HepG2 (cell line): Measurements from ENCODE around the gene CCDC57. TPM values are rescaled to one million over a fixed set of nuclear protein-coding genes. Genes with fewer than 3 reads are reported as not detected.
A peak's percentile ranks its signal among the peaks of the same experiment; 100 is the strongest.

ENCODE experiments used
- HES4 ChIP-seq: sonication (generic); formaldehyde crosslinking; IDR thresholded peaks from 2 replicates; pipeline ENCODE4 v1.9.0; 2021; ENCODE audit warnings: mild to moderate bottlenecking, missing genetic modification reagents, borderline replicate concordance
- HOXA9 ChIP-seq: sonication (generic); formaldehyde crosslinking; IDR thresholded peaks from 2 replicates; pipeline ENCODE4 v1.8.1; 2022; ENCODE audit warnings: missing genetic modification reagents, mild to moderate bottlenecking, moderate library complexity, borderline replicate concordance
- IKZF1 ChIP-seq: fragments of 450-650 bp; IDR thresholded peaks from 2 replicates; pipeline ENCODE4 v1.7.1; 2016
- ISX ChIP-seq: sonication (generic); formaldehyde crosslinking; conservative IDR thresholded peaks from 2 replicates; pipeline ENCODE4 v1.5.0; 2020; ENCODE audit warnings: missing genetic modification reagents
- LCORL ChIP-seq, 2 experiments: fragments of 450-650 bp in 1 of 2; sonication (generic) in 1 of 2; formaldehyde crosslinking in 1 of 2; IDR thresholded peaks; 2 replicates each; pipeline versions ENCODE4 v1.5.0 to v1.6.1; 2017 to 2020; ENCODE audit warnings: antibody characterized with exemption in 1 of 2, missing genetic modification reagents in 1 of 2
- MEIS2 ChIP-seq: sonication (generic); formaldehyde crosslinking; IDR thresholded peaks from 2 replicates; pipeline ENCODE4 v1.9.0; 2021; ENCODE audit warnings: mild to moderate bottlenecking, missing genetic modification reagents
- MZF1 ChIP-seq: sonication (generic); formaldehyde crosslinking; IDR thresholded peaks from 2 replicates; pipeline ENCODE4 v1.8.1; 2023; ENCODE audit warnings: mild to moderate bottlenecking, missing genetic modification reagents, borderline replicate concordance
- NFE2L1 ChIP-seq: sonication (generic); formaldehyde crosslinking; IDR thresholded peaks from 2 replicates; pipeline ENCODE4 v1.4.0; 2020; ENCODE audit warnings: missing genetic modification reagents, mild to moderate bottlenecking, borderline replicate concordance
- NFKB2 ChIP-seq: sonication (generic); formaldehyde crosslinking; IDR thresholded peaks from 2 replicates; pipeline ENCODE4 v1.4.0; 2020; ENCODE audit warnings: missing genetic modification reagents, borderline replicate concordance
- NR1H2 ChIP-seq: sonication (generic); formaldehyde crosslinking; IDR thresholded peaks from 2 replicates; pipeline ENCODE4 v1.8.1; 2022; ENCODE audit warnings: low read depth, missing genetic modification reagents, borderline replicate concordance
- REL ChIP-seq: sonication (generic); formaldehyde crosslinking; conservative IDR thresholded peaks from 2 replicates; pipeline ENCODE4 v1.8.0; 2022; ENCODE audit warnings: mild to moderate bottlenecking, missing genetic modification reagents, moderate library complexity
- RFXAP ChIP-seq: sonication (generic); formaldehyde crosslinking; IDR thresholded peaks from 2 replicates; pipeline ENCODE4 v1.4.0; 2020; ENCODE audit warnings: missing genetic modification reagents, borderline replicate concordance
- SMC3 ChIP-seq: IDR thresholded peaks from 2 replicates; pipeline ENCODE4 v1.6.1; 2011; ENCODE audit warnings: low read length, improper control_type of control experiment
- SNAPC2 ChIP-seq: sonication (generic); formaldehyde crosslinking; IDR thresholded peaks from 2 replicates; pipeline ENCODE4 v1.8.1; 2022; ENCODE audit warnings: mild to moderate bottlenecking, missing genetic modification reagents
- ZBTB7B ChIP-seq: sonication (generic); formaldehyde crosslinking; IDR thresholded peaks from 2 replicates; pipeline ENCODE4 v1.4.0; 2020; ENCODE audit warnings: missing genetic modification reagents
- ZFP36L1 ChIP-seq: sonication (generic); formaldehyde crosslinking; IDR thresholded peaks from 2 replicates; pipeline ENCODE4 v1.8.0; 2022; ENCODE audit warnings: mild to moderate bottlenecking, missing genetic modification reagents, moderate library complexity
- ZNF121 ChIP-seq: sonication (generic); formaldehyde crosslinking; IDR thresholded peaks from 2 replicates; pipeline ENCODE4 v1.5.0; 2020; ENCODE audit warnings: mild to moderate bottlenecking, missing genetic modification reagents
- ZNF280B ChIP-seq: sonication (generic); formaldehyde crosslinking; IDR thresholded peaks from 2 replicates; pipeline ENCODE4 v1.5.0; 2020; ENCODE audit warnings: missing genetic modification reagents, mild to moderate bottlenecking, borderline replicate concordance
- ZNF430 ChIP-seq: sonication (generic); formaldehyde crosslinking; IDR thresholded peaks from 2 replicates; pipeline ENCODE4 v1.9.0; 2021; ENCODE audit warnings: mild to moderate bottlenecking, missing genetic modification reagents
- ZNF570 ChIP-seq: sonication (generic); formaldehyde crosslinking; IDR thresholded peaks from 2 replicates; pipeline ENCODE4 v1.4.0; 2020; ENCODE audit warnings: mild to moderate bottlenecking, missing genetic modification reagents, borderline replicate concordance
- ZNF616 ChIP-seq: sonication (generic); formaldehyde crosslinking; IDR thresholded peaks from 2 replicates; pipeline ENCODE4 v1.5.0; 2020; ENCODE audit warnings: low read depth, mild to moderate bottlenecking, missing genetic modification reagents
- ZNF792 ChIP-seq: IDR thresholded peaks from 2 replicates; pipeline ENCODE4 v1.6.1; 2016
- ZSCAN31 ChIP-seq: sonication (generic); formaldehyde crosslinking; IDR thresholded peaks from 2 replicates; pipeline ENCODE4 v1.5.0; 2020; ENCODE audit warnings: low read depth, mild to moderate bottlenecking, missing genetic modification reagents
- polyA plus RNA-seq, 8 experiments: library from polyadenylated mRNA; depleted of rRNA in 3 of 8; stranded (reverse) in 7 of 8; unstranded in 1 of 8; fragments of >200 nt; fragmentation: Illumina TruSeq in 4 of 8; extraction: Trizol in 4 of 8; gene quantifications; 2 replicates each; pipeline versions ENCODE4 v1.2.1 to v1.2.3, GENCODE V29; 2011 to 2016; ENCODE audit warnings: low read depth in 4 of 8, missing spikeins in 1 of 8, mixed read lengths in 1 of 8; ENCODE audit not compliant: insufficient read depth in 1 of 8
- total RNA-seq, 5 experiments: library from RNA; depleted of rRNA; stranded (reverse); fragments of >200 nt; fragmentation: Illumina TruSeq; extraction: Trizol; gene quantifications; 2 replicates each; pipeline ENCODE4 v1.2.3, GENCODE V29; 2016; ENCODE audit warnings: low read depth in 1 of 5
- TF ChIP-seq, protein P1 (sequence below): sonication (generic); formaldehyde crosslinking; IDR thresholded peaks from 2 replicates; pipeline ENCODE4 v1.4.0; 2020; ENCODE audit warnings: mild to moderate bottlenecking, missing genetic modification reagents
- TF ChIP-seq, protein P2 (sequence below): sonication (generic); formaldehyde crosslinking; IDR thresholded peaks from 2 replicates; pipeline ENCODE4 v1.5.0; 2020; ENCODE audit warnings: mild to moderate bottlenecking, missing genetic modification reagents

CCDC57 gene
- total and polyA plus RNA-seq, 2 of the 13 experiments (the other 11 are each of a cell fraction or from before 2014, with no cell fraction given), result 59.3 to 59.9 TPM

DNA sequence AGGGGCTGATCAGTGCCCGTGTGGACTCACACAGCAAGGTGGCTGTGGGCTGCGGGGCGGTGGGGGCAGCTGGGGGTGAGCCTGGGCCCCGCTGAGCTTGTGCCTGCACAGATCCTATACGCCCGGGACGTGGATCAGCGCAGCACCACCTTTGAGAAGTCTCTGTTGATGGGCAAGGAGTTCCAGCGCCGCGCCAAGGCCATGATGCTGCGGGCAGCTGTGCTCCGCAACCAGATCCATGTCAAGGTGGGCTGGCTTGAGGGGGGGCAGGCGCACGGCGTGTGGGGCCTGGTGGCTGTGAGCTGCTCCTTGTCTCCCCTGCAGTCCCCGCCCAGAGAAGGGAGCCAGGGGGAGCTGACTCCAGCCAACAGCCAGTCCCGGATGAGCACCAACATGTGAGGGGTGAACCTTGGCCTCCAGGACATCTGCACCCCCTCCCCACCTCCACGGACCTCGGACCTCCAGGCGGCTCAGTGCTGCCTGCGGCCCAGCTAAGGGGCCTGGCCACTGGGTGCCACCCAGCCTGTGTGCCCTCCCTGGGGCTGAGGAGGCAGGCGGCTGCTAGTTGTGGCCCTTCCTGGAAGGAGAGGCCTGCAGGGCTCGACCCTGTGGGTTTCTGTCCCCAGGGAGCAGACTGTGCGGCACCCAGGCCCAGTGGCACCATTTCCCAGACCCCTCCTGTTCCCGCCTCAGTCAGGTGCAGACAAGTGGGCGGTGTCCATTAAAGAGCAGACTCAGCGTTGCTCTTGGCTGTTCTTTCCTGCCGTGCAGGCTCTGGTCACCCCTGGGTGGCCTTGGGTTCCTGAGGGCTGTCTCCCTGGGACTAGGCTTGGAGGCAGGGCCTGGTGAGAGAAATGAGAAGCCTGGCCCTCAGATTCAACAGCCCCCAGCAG is 155.7 kb downstream of the CCDC57 start (continued):
- TF ChIP-seq ZNF430 (0 out of 2 replicates have a peak, but pooled peaks have one; percentile 63), NFE2L1 (no peak), NR1H2 (CRISPR knock-in tag) (no peak), SNAPC2 (no peak), REL (CRISPR knock-in tag) (peak; percentile 42; the same call in 1 of the 2 replicates), RFXAP (CRISPR knock-in tag) (0 out of 2 replicates have a peak, but pooled peaks have one; percentile 47), ZSCAN31 (CRISPR knock-in tag) (peak; percentile 90), LCORL (IDR thresholded peaks at IDR 0.05) (no peak), LCORL (CRISPR knock-in tag; IDR thresholded peaks at IDR 0.05) (peak; percentile 92), ZNF121 (no peak; the same call in 1 of the 2 replicates), ZNF280B (CRISPR knock-in tag) (no peak; the same call in 1 of the 2 replicates), IKZF1 (no peak), HES4 (CRISPR knock-in tag) (no peak), ZNF792 (CRISPR knock-in tag) (peak; percentile 73; the same call in 1 of the 2 replicates), SMC3 (no peak), ZFP36L1 (no peak), ZNF616 (CRISPR knock-in tag) (no peak; the same call in 1 of the 2 replicates), NFKB2 (CRISPR knock-in tag) (no peak; the same call in 1 of the 2 replicates), HOXA9 (no peak), ISX (no peak), ZBTB7B (CRISPR knock-in tag) (peak; percentile 90), ZNF570 (CRISPR knock-in tag) (0 out of 2 replicates have a peak, but pooled peaks have one; percentile 30), MZF1 (no peak), MEIS2 (CRISPR knock-in tag) (peak; percentile 24; the same call in 1 of the 2 replicates)
- TF ChIP-seq, protein P1, sequence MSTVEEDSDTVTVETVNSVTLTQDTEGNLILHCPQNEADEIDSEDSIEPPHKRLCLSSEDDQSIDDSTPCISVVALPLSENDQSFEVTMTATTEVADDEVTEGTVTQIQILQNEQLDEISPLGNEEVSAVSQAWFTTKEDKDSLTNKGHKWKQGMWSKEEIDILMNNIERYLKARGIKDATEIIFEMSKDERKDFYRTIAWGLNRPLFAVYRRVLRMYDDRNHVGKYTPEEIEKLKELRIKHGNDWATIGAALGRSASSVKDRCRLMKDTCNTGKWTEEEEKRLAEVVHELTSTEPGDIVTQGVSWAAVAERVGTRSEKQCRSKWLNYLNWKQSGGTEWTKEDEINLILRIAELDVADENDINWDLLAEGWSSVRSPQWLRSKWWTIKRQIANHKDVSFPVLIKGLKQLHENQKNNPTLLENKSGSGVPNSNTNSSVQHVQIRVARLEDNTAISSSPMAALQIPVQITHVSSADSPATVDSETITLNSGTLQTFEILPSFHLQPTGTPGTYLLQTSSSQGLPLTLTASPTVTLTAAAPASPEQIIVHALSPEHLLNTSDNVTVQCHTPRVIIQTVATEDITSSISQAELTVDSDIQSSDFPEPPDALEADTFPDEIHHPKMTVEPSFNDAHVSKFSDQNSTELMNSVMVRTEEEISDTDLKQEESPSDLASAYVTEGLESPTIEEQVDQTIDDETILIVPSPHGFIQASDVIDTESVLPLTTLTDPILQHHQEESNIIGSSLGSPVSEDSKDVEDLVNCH (CRISPR knock-in tag), result no peak
- TF ChIP-seq, protein P2, sequence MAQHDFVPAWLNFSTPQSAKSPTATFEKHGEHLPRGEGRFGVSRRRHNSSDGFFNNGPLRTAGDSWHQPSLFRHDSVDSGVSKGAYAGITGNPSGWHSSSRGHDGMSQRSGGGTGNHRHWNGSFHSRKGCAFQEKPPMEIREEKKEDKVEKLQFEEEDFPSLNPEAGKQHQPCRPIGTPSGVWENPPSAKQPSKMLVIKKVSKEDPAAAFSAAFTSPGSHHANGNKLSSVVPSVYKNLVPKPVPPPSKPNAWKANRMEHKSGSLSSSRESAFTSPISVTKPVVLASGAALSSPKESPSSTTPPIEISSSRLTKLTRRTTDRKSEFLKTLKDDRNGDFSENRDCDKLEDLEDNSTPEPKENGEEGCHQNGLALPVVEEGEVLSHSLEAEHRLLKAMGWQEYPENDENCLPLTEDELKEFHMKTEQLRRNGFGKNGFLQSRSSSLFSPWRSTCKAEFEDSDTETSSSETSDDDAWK (CRISPR knock-in tag), result no peak
